Prostate gland (tissue), 2 donors: ENCODE data around the gene KDM4C. TPM values are rescaled to one million over a fixed set of nuclear protein-coding genes. Genes with fewer than 3 reads are reported as not detected.

ENCODE experiments used
- DNase-seq: peaks from one replicate; pipeline ENCODE4 v3.0.0-alpha.2; 2019; ENCODE audit warnings: low spot score
- H3K27ac ChIP-seq, 2 donors: fragments of 200-600 bp; sonication (generic); 2 replicates each; pipeline ENCODE4 v1.5.1; 2017 to 2019
- H3K27me3 ChIP-seq: fragments of 200-600 bp; sonication (generic); replicated peaks from 2 replicates; pipeline ENCODE4 v1.5.1; 2019; ENCODE audit not compliant: insufficient read depth
- H3K36me3 ChIP-seq, 2 donors: fragments of 200-600 bp; sonication (generic); 1 replicate in 1 of 2; 2 replicates in 1 of 2; pipeline versions ENCODE4 v1.5.1 to v1.8.1; 2017 to 2019
- H3K4me1 ChIP-seq: fragments of 200-600 bp; sonication (generic); replicated peaks from 2 replicates; pipeline ENCODE4 v1.5.1; 2019
- H3K4me3 ChIP-seq, 2 donors: fragments of 200-600 bp; sonication (generic); 2 replicates each; pipeline ENCODE4 v1.5.1; 2017 to 2019
- H3K9me3 ChIP-seq: fragments of 200-600 bp; sonication (generic); 2 replicates; pipeline ENCODE4 v1.5.1; 2017
- POLR2A ChIP-seq: fragments of 450-650 bp; IDR thresholded peaks from one replicate; pipeline ENCODE4 v1.6.1; 2016; ENCODE audit warnings: antibody characterized with exemption, mild to moderate bottlenecking
- POLR2AphosphoS5 ChIP-seq: sonication (generic); formaldehyde crosslinking; IDR thresholded peaks from one replicate; pipeline ENCODE4 v1.6.1; 2017; ENCODE audit warnings: antibody characterized with exemption
- WGBS: methylation state at CpG from one replicate; pipeline ENCODE4 v1.1.5; 2018; 5-methylcytosine and 5-hydroxymethylcytosine counted together
- intact Hi-C: fragments of 100-400 bp; cut with DNase I; formaldehyde crosslinking; loops from one replicate; pipeline ENCODE4 v1.14.2; 2022
- total RNA-seq, 2 donors: library from RNA; depleted of rRNA; stranded (reverse); fragments of >200 nt; gene quantifications; one replicate each; pipeline ENCODE4 v1.1.0, GENCODE V29; 2016
- TF ChIP-seq, protein P1 (sequence below), 4 experiments: fragments of 200-600 bp in 2 of 4; fragments of 450-650 bp in 2 of 4; sonication (generic) in 2 of 4; IDR thresholded peaks; 1 replicate in 3 of 4; 2 replicates in 1 of 4; pipeline ENCODE4 v1.5.1; 2016 to 2019; ENCODE audit warnings: antibody characterized with exemption in 4 of 4, mild to moderate bottlenecking in 2 of 4, moderate library complexity in 2 of 4

Gene KDM4C
- total RNA-seq, 2 donors from 2014 or later: 18.1 to 27.7 TPM

- Histone ChIP-seq H3K4me3 (no peak overlapping the region), H3K4me1 (no peaks in the 10 kb centered on the region), H3K36me3 (no peaks in the 10 kb centered on the region), H3K9me3 (no peaks in the 10 kb centered on the region), H3K27ac (no peak overlapping the region), H3K27me3 (no peaks in the 10 kb centered on the region)
- intact Hi-C loops: no loop called here
- DNase-seq: no peak
- TF ChIP-seq POLR2A (no peak), POLR2AphosphoS5 (no peak)
- TF ChIP-seq, protein P1, sequence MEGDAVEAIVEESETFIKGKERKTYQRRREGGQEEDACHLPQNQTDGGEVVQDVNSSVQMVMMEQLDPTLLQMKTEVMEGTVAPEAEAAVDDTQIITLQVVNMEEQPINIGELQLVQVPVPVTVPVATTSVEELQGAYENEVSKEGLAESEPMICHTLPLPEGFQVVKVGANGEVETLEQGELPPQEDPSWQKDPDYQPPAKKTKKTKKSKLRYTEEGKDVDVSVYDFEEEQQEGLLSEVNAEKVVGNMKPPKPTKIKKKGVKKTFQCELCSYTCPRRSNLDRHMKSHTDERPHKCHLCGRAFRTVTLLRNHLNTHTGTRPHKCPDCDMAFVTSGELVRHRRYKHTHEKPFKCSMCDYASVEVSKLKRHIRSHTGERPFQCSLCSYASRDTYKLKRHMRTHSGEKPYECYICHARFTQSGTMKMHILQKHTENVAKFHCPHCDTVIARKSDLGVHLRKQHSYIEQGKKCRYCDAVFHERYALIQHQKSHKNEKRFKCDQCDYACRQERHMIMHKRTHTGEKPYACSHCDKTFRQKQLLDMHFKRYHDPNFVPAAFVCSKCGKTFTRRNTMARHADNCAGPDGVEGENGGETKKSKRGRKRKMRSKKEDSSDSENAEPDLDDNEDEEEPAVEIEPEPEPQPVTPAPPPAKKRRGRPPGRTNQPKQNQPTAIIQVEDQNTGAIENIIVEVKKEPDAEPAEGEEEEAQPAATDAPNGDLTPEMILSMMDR (IDR thresholded peaks at IDR 0.05): no peak
Measured at GRCh38 chr9:6763244-6763643, 5.5 kb downstream of the KDM4C start.

DNA sequence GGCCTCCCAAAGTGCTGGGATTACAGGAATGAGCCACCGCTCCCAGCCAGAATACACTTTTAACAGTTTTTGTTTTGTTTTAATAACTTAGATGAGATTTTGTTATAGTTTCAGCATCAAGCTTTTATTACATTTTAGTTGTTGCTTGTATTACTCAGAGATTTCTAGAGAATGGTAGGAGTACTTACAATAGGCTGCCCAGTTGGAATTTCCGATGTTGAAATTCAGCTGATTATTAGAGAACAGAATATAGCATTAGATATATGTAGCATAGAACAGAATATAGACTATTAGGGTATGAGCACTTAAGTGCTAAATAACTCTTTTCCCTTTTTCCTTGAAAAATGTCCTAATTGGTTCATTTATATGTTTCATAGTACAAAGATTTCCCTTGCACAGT is 6.2 kb downstream of the KDM4C start:
- Histone ChIP-seq H3K4me3 (no peak overlapping the region), H3K36me3 (no peaks in the 10 kb centered on the region), H3K4me1 (no peaks in the 10 kb centered on the region), H3K27ac (no peak overlapping the region), H3K27me3 (no peaks in the 10 kb centered on the region), H3K9me3 (no peaks in the 10 kb centered on the region)
- TF ChIP-seq POLR2AphosphoS5 (no peak), POLR2A (no peak)
- TF ChIP-seq, protein P1 (IDR thresholded peaks at IDR 0.05): no peak
- no peak for DNase-seq
- 99% methylated on average over 2 of the region's 2 CpGs for WGBS
- intact Hi-C loops: no loop called here

- intact Hi-C loops: no loop called here
- no peak overlapping the region for H3K27ac ChIP-seq
- DNase-seq: no peak
Measured at GRCh38 chr9:6764523-6764922, 6.8 kb downstream of the KDM4C start.

GRCh38 chr9:6764950-6765349 is 7.2 kb downstream of the KDM4C start:
- no peaks in the 10 kb centered on the region for H3K9me3 ChIP-seq
- H3K27me3 ChIP-seq: no peaks in the 10 kb centered on the region
- no peak overlapping the region for H3K27ac ChIP-seq
- H3K4me3 ChIP-seq: no peak overlapping the region
- TF ChIP-seq POLR2AphosphoS5 (no peak), POLR2A (no peak)
- TF ChIP-seq, protein P1 (IDR thresholded peaks at IDR 0.05): no peak
- no peak for DNase-seq
- WGBS: 84% methylated on average over 1 of the region's 1 CpG
- H3K36me3 ChIP-seq: no peaks in the 10 kb centered on the region
- intact Hi-C loops: no loop called here
- no peaks in the 10 kb centered on the region for H3K4me1 ChIP-seq

More at GRCh38 chr9:6764523-6764922, 6.8 kb downstream of the KDM4C start:
- Histone ChIP-seq H3K27me3 (no peaks in the 10 kb centered on the region), H3K9me3 (no peaks in the 10 kb centered on the region), H3K4me3 (no peak overlapping the region), H3K36me3 (no peaks in the 10 kb centered on the region), H3K4me1 (no peaks in the 10 kb centered on the region)
- TF ChIP-seq, protein P1 (IDR thresholded peaks at IDR 0.05): no peak

- H3K27ac ChIP-seq: no peak overlapping the region
- intact Hi-C loops: no loop called here
- TF ChIP-seq POLR2AphosphoS5: no peak
- no peak for TF ChIP-seq POLR2A
- TF ChIP-seq, protein P1 (IDR thresholded peaks at IDR 0.05): no peak
Measured at GRCh38 chr9:6765396-6765795, 7.6 kb downstream of the KDM4C start.

More at GRCh38 chr9:6765396-6765795, 7.6 kb downstream of the KDM4C start:
- Histone ChIP-seq H3K4me1 (no peaks in the 10 kb centered on the region), H3K27me3 (no peaks in the 10 kb centered on the region), H3K4me3 (no peak overlapping the region), H3K36me3 (no peaks in the 10 kb centered on the region), H3K9me3 (no peaks in the 10 kb centered on the region)
- no peak for DNase-seq
- WGBS: 89% methylated on average over 3 of the region's 3 CpGs
